ENCODE measurements around the gene ITGB8.

The ITGB8 gene

GRCh38 chr7:20343941-20344340 is 13.2 kb downstream of the ITGB8 start:
- no peak for DNase-seq

GRCh38 chr7:20344396-20344795 is 13.7 kb downstream of the ITGB8 start:
- DNase-seq, result no peak

GRCh38 chr7:20346577-20346976 is 15.9 kb downstream of the ITGB8 start:
- no peak for DNase-seq

- DNase-seq, result no peak
Measured at GRCh38 chr7:20347680-20348079, 17.0 kb downstream of the ITGB8 start.

DNA sequence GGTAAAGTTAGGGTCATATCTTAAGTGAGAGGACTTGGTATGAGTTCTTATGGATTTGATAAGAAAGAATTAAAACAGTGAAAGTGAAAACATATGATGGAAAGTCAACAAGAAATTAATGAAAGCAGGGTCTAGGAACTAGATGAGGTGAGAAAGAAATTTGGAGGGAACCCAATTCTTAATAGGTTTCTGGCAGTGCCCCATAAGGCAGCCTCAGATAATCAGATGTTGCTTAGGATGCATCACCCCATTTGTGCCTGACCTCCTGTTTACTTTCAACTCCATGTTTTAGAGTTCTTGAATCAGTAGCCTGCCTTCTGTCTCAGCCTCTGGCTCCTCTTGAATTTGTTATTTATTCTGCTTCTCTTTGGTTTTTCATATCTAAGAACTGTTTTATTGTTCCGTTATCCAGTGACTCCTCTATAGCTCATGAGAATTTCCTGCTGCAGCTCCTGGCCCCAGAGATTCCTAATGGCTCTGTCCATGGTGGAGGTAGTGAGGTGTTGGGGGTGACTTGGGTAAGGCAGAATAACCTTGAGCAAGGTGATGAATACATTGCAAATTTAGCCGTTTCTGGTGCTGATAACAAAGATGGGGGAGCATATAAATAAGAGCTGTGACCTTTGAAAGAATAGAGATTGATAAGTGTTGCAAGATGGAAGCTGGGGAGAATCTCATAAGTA is 17.6 kb downstream of the ITGB8 start:
- no peak for DNase-seq

DNA sequence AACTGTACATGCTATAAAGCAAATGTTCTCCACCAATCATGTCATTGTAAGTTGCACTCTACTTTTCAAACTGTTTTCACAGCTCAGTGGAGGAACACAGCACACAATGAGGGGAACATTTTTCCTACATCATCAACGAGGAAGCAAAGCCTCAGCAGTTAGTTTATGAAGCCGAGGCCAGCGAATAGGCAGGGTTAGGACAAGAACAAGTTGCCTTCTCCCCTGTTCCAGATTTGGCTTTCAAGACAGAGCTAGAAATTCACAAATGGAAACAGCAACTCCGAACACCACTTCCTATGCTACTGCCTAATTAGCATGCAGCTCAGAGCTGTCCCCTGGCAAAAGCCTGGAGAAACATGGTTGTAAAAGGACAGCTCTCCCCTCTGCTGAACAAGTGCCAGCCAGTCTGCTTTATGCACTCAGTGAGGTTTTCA is 19.8 kb downstream of the ITGB8 start:
- no peak for DNase-seq

DNA sequence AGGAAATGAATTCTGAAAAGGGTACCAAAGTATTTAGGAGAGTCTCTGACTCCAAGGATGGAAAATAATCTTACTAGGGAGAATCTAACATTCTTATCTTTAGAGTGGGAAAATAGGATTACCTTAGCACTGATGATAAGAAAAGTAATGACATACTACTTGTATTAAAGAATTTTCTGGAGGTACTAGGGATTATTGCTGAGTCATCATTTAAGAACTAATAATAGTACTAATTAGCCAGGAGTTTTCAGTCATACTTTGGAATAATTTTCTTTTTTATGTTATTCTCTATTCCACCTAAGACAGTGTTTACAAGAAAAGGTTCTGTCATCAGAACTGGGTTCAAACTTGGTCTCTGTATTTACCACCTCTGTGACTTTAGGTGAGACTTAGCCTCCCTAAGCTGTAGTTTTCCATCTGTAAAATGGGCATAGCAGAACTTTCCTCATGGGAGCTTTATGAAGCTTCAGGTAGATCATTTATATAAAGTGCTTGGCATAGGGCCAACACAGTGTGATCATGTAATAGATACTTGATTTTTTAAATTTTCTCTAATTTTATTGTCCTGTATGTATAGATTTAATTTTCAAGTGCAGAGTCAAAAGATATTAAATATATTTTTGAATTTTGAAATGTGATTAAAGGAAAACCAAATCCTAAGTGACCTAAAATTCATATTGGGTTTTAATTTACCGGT is 20.4 kb downstream of the ITGB8 start:
- DNase-seq, result no peak

DNA sequence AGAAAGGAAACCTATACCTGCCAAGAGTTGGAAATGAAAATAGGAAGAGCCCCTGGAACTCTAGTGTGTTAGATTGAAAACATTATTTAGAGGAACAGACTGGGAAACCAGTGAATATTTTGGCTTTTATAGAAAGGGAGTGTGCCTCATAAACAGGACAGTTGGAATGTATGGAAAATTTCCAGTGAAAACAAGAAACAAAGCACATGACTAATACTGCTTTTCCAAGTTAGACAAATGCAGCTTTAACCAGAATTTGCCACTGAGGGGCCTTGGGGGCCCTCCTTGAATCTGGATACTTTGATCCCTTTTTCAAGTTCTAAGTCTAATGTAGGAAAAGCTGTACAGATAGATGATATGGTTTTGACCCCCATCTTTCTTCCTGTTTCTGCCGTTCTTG is 21.2 kb downstream of the ITGB8 start:
- no peak for DNase-seq

GRCh38 chr7:20352573-20353306 is 22.0 kb downstream of the ITGB8 start:
- no peak for DNase-seq

DNA sequence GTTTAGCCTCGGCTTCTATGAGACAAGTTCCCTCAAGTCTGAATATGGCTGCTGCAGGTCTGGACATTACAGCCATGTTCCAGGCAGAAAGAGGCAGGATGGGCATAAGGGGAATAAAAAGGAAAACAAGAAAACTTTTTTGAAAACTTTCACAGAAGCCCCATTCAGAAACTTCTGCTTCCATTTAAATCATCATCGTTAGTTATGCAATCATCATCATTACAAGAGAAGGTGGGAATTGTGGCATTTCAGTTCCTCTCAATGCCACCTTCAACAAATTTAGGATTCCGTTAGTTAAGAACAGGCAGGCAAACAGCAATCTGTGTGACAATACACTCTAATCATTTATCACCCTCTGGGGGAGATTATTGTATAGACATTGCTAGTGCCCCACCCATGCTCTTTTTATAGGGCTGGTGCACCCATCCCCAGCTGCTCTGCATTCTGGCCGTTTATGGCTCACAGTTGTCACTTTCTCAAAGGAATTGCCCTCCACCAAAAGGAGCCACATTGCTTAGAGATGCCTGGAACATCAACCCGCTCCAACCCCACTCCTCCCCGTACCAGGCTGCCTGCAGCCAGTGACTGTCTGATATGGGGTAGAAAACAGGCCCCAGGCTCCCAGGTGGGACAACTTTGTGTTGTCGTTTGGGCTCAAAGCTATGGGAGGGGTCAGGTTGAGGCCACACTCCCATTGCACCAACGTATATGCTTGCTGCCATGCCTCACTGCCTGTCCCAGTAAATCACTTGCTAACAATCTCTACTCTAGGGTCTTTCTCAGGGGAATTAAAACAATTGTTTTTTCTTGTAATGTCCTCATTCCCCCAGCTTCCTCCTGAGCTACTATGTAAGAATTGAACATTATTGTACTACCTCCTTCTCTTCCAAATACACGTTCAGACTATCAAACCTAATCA is 24.2 kb downstream of the ITGB8 start:
- DNase-seq, result no peak

GRCh38 chr7:20358106-20358505 is 27.4 kb downstream of the ITGB8 start:
- no peak for DNase-seq

DNA sequence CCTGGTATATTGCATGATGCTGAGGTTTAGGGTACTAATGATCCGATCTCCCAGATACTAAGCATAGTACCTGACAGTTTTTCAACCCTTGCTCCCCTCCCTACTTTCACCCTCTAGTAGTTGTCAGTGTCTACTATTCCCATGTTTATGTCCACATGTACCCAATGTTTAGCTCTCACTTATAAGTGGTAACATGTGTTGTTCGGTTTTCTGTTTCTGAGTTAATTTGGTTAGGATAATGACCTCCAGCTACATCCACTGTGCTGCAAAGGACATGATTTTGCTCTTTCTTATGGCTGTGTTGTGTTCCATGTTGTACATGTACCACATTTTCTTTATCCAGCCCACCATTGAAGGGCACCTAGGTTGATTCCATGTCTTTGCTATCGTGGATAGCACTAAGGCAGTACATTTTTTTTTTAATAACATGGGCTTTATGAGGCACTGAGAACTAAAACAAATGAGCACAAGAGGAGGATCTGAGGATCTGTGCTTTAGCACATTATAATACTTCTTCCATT is 28.1 kb downstream of the ITGB8 start:
- no peak for DNase-seq

- DNase-seq, result no peak
Measured at GRCh38 chr7:20359341-20359963, 28.8 kb downstream of the ITGB8 start.

- DNase-seq, result no peak
Measured at GRCh38 chr7:20362574-20363253, 32.0 kb downstream of the ITGB8 start.

DNA sequence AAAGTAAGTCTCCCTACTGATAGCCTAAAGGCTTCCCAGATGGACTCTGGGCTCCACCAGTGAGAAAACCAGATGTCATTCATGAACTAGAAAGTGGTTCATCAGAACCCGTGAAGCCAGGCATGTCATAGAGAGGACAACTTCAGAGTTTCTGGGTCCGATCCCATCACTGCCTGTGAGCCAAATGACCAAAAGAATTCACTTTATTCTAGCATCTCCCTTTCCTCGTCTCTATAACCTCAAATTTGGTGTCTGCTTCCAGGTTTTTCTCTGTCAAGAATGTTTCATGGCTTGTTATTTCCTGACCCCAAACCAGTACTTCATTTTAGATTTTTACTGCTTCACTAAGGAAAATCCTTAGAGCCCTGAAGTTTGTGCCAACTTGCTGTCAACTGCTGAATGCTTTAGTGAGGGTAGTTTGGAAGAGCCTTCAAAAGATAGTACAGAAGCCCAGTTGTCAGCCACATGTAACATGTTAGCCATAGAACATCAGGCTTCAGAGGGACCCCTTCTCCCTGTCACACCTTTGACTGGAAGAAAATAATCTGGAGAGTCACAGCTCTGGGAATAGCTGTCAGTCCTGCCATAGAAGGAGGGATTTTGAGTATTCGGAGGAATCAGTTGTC is 34.0 kb downstream of the ITGB8 start:
- no peak for DNase-seq

GRCh38 chr7:20365486-20365885 is 34.8 kb downstream of the ITGB8 start:
- no peak for DNase-seq

- peak; percentile 17 for DNase-seq
Measured at GRCh38 chr7:20374399-20374798, 43.7 kb downstream of the ITGB8 start.

DNA sequence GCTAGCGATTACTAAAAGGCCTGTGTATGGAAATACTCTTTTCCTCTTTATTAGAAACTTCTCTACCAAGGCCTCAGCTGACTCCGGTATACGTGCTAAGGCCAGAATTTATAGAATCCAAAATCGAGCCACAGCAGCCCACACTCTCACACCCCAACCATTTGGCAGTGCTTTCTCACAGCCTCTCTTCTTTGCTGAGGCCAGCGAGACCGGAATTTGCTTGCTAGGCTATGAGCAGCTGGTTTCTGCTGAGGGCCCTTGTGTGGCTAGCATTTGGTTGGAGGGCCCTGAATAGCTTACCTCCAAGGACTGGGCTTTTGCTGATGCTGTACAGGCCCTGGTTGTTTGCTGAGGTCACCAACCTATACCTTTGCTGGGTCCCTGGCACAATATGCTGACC is 46.1 kb downstream of the ITGB8 start:
- no peak for DNase-seq

- no peak for DNase-seq
Measured at GRCh38 chr7:20381406-20382034, 50.8 kb downstream of the ITGB8 start.

GRCh38 chr7:20383351-20383750 is 52.7 kb downstream of the ITGB8 start:
- no peak for DNase-seq

- DNase-seq, result no peak
Measured at GRCh38 chr7:20385126-20385525, 54.4 kb downstream of the ITGB8 start.
